ENCODE data around the gene NOS1. TPM values are rescaled to one million over a fixed set of nuclear protein-coding genes. Genes with fewer than 3 reads are reported as not detected.

NOS1 gene
- total and polyA plus RNA-seq, 2 of the 8 experiments (the other 6 are each of a cell fraction or from before 2014, with no cell fraction given): 1.5 to 2.0 TPM

DNA sequence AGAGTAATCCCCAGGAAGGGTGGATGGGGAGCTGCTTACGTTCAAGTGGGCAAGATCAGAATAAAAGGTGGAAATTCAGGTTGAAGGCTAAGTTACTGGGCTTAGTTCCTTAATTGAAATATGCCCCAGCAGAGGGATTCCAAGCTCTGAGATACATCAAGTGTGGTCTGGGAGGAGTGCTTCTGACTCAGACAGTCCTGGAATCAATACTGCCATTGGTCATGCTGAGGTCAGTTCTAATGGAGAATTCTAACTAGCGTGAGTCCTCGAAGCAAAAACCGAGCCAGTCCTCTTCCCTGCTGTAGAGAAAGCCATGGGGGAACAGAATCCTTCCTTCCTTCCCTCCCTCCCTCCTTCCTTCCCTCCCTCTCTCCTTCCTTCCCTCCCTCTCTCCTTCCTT lies 39.9 kb downstream of the NOS1 start:
- Histone ChIP-seq H4K5ac (ENCODE audit: insufficient read length, low read depth, low read length) (no peak overlapping the region), H3K4me3 (ENCODE audit: extremely low read depth in 1 of 4, insufficient read depth in 2 of 4, low read depth in 3 of 4, low read length in 4 of 4) (no peak overlapping the region), H2BK15ac (ENCODE audit: low read length) (no peak overlapping the region), H3K4me2 (ENCODE audit: insufficient read depth in 1 of 2, low read depth in 2 of 2, low read length in 2 of 2) (no peak overlapping the region), H2AK5ac (ENCODE audit: low read depth, low read length) (no peak overlapping the region), H3K9ac (replicated peaks in 1 of 4; ENCODE audit: extremely low read depth in 1 of 4, low read depth in 3 of 4, low read length in 3 of 4) (no peak overlapping the region), H4K8ac (ENCODE audit: extremely low read depth, insufficient read depth, low read length) (no peak overlapping the region), H3K23ac (ENCODE audit: insufficient read length) (no peak overlapping the region), H3K79me2 (ENCODE audit: control insufficient read depth in 1 of 2, insufficient read depth in 2 of 2, low read length in 2 of 2) (no peaks in the 10 kb centered on the region), H2BK20ac (ENCODE audit: low read length) (no peak overlapping the region), H3K23me2 (ENCODE audit: low read depth, low read length) (peaks cover 3% of the 10 kb centered on the region; the same call in 1 of the 2 replicates), H3K27me3 (replicated peaks in 1 of 4; ENCODE audit: control insufficient read depth in 3 of 4, extremely low read depth in 1 of 4, insufficient read depth in 3 of 4, low read length in 3 of 4) (no peaks in the 10 kb centered on the region), H3K79me1 (ENCODE audit: low read depth, low read length) (no peaks in the 10 kb centered on the region), H3K4me1 (replicated peaks in 1 of 4; ENCODE audit: control insufficient read depth in 3 of 4, insufficient read depth in 4 of 4, low read length in 3 of 4) (no peaks in the 10 kb centered on the region), H3K27ac (ENCODE audit: low read depth, low read length) (no peak overlapping the region), H2BK5ac (ENCODE audit: low read depth, low read length) (no peak overlapping the region), H3K56ac (replicated peaks; ENCODE audit: insufficient read length, low read depth, low read length) (no peak overlapping the region), H3K4ac (replicated peaks; ENCODE audit: insufficient read length, low read depth, low read length) (no peak overlapping the region), H2BK12ac (ENCODE audit: low read depth, low read length) (no peak overlapping the region), H4K20me1 (replicated peaks in 1 of 2; ENCODE audit: control insufficient read depth in 1 of 2, insufficient read depth in 2 of 2, low read length in 2 of 2) (no peaks in the 10 kb centered on the region), H3K14ac (ENCODE audit: insufficient read length) (no peak overlapping the region), H3K18ac (ENCODE audit: extremely low read depth, low read length) (no peak overlapping the region), H4K91ac (replicated peaks; ENCODE audit: insufficient read length, low read length) (no peak overlapping the region), H2BK120ac (replicated peaks; ENCODE audit: low read depth, low read length) (no peak overlapping the region), H2AFZ (ENCODE audit: low read length) (no peak overlapping the region), H3K36me3 (ENCODE audit: control insufficient read depth in 2 of 4, insufficient read depth in 4 of 4, low read length in 3 of 4) (no peaks in the 10 kb centered on the region), H3K9me3 (ENCODE audit: insufficient read depth in 2 of 2, low read depth in 1 of 2, low read length in 1 of 2) (no peaks in the 10 kb centered on the region)
- DNase-seq (ENCODE audit: low read depth in 1 of 2, low spot score in 2 of 2) (no peak), FAIRE-seq (no peak)
- POLR2A ChIA-PET (ENCODE audit: partially characterized antibody): no interaction called here
- CTCF ChIA-PET (ENCODE audit: partially characterized antibody): interaction anchor here (1.2 kb wide), 1 partner anchor 8 kb away, joined by 3 read pairs; no protein-coding TSS in a partner anchor
- WGBS, 2 experiments (ENCODE audit: extremely low coverage in 1 of 2, insufficient coverage in 1 of 2, insufficient read length in 1 of 2, insufficient replicate concordance in 2 of 2, low coverage in 1 of 2, low lambda C conversion rate in 2 of 2, missing lambda C conversion rate in 1 of 2): 74% methylated on average over 4 of the region's 4 CpGs; no CpG with 5 or more reads in 1 of the 2 experiments
- TF ChIP-seq EZH2 (IDR thresholded peaks at IDR 0.05; ENCODE audit: low read depth, low read length, severe bottlenecking) (no peak), CEBPB (IDR thresholded peaks at IDR 0.05; ENCODE audit: low read depth, low read length) (no peak), NANOG (IDR thresholded peaks at IDR 0.05; ENCODE audit: insufficient read depth, low read depth, low read length, poor library complexity, severe bottlenecking) (no peak), ZNF274 (IDR thresholded peaks at IDR 0.05; ENCODE audit: borderline replicate concordance, extremely low read depth, low read length) (no peak), TAF1 (IDR thresholded peaks at IDR 0.05; ENCODE audit: low read depth, low read length) (no peak), RXRA (IDR thresholded peaks at IDR 0.05; ENCODE audit: insufficient read depth, low read depth, low read length) (no peak), MAFK (IDR thresholded peaks at IDR 0.05; ENCODE audit: low read depth, low read length) (no peak), RNF2 (IDR thresholded peaks at IDR 0.05; ENCODE audit: borderline replicate concordance, low read depth, low read length, missing control alignments, poor library complexity, severe bottlenecking) (no peak), POLR2AphosphoS5 (IDR thresholded peaks at IDR 0.05; ENCODE audit: low read depth, low read length) (no peak), SP1 (IDR thresholded peaks at IDR 0.05; ENCODE audit: low read depth, low read length) (no peak), GTF2F1 (IDR thresholded peaks at IDR 0.05; ENCODE audit: borderline replicate concordance, low read depth, low read length) (no peak)
- TF ChIP-seq, protein P1, sequence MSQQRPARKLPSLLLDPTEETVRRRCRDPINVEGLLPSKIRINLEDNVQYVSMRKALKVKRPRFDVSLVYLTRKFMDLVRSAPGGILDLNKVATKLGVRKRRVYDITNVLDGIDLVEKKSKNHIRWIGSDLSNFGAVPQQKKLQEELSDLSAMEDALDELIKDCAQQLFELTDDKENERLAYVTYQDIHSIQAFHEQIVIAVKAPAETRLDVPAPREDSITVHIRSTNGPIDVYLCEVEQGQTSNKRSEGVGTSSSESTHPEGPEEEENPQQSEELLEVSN (IDR thresholded peaks at IDR 0.05): no peak

Data from H1 (cell line).